Neural progenitor cell (in vitro differentiated cells): ENCODE results near the gene GOT1.

ENCODE experiments used
- EZH2 ChIP-seq: fragments of 200-600 bp; sonication (generic); IDR thresholded peaks from 2 replicates; pipeline ENCODE4 v1.6.1; 2017; ENCODE audit warnings: antibody characterized with exemption, mild to moderate bottlenecking, moderate library complexity
- EZH2phosphoT487 ChIP-seq: fragments of 200-600 bp; sonication (generic); IDR thresholded peaks from 2 replicates; pipeline ENCODE4 v1.6.1; 2017; ENCODE audit warnings: antibody characterized with exemption
- TF ChIP-seq, protein P1 (sequence below): fragments of 200-600 bp; sonication (generic); IDR thresholded peaks from 2 replicates; pipeline ENCODE4 v1.5.1; 2017; ENCODE audit warnings: antibody characterized with exemption, mild to moderate bottlenecking

GRCh38 chr10:99411546-99411945, 18.9 kb downstream of the GOT1 start:
- TF ChIP-seq, protein P1, sequence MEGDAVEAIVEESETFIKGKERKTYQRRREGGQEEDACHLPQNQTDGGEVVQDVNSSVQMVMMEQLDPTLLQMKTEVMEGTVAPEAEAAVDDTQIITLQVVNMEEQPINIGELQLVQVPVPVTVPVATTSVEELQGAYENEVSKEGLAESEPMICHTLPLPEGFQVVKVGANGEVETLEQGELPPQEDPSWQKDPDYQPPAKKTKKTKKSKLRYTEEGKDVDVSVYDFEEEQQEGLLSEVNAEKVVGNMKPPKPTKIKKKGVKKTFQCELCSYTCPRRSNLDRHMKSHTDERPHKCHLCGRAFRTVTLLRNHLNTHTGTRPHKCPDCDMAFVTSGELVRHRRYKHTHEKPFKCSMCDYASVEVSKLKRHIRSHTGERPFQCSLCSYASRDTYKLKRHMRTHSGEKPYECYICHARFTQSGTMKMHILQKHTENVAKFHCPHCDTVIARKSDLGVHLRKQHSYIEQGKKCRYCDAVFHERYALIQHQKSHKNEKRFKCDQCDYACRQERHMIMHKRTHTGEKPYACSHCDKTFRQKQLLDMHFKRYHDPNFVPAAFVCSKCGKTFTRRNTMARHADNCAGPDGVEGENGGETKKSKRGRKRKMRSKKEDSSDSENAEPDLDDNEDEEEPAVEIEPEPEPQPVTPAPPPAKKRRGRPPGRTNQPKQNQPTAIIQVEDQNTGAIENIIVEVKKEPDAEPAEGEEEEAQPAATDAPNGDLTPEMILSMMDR: no peak
- TF ChIP-seq EZH2: no peak
- TF ChIP-seq EZH2phosphoT487: no peak
